Nephron progenitor cell (in vitro differentiated cells): ENCODE measurements around the gene EXOC1.
"Not testable (repeated sequence)": the region's sequence is repeated elsewhere in the genome, so short reads cannot be mapped to it uniquely, and the experiment has no call there.

ENCODE experiments used
- DNase-seq: peaks from one replicate; pipeline ENCODE4 v3.0.0; 2021
- H3K27ac Mint-ChIP-seq: 2 replicates; pipeline ENCODE4 v1.8.0; 2021; ENCODE audit warnings: mild to moderate bottlenecking, moderate library complexity, mixed read lengths
- H3K27me3 Mint-ChIP-seq: 2 replicates; pipeline ENCODE4 v1.8.0; 2021; ENCODE audit warnings: mild to moderate bottlenecking, low read depth, mixed read lengths; ENCODE audit not compliant: poor library complexity
- H3K36me3 Mint-ChIP-seq: 2 replicates; pipeline ENCODE4 v1.8.0; 2021; ENCODE audit warnings: low read depth, mixed read lengths
- H3K4me1 Mint-ChIP-seq: 2 replicates; pipeline ENCODE4 v1.8.0; 2021; ENCODE audit warnings: mixed read lengths
- H3K4me3 Mint-ChIP-seq: 2 replicates; pipeline ENCODE4 v1.8.0; 2021; ENCODE audit warnings: mild to moderate bottlenecking, moderate library complexity, mixed read lengths
- H3K9me3 Mint-ChIP-seq: 2 replicates; pipeline ENCODE4 v1.8.0; 2021; ENCODE audit warnings: mild to moderate bottlenecking, moderate library complexity, mixed read lengths
- CTCF ChIP-seq: fragments of 200-600 bp; sonication (generic); IDR thresholded peaks from 2 replicates; pipeline ENCODE4 v1.5.0; 2021; ENCODE audit warnings: antibody characterized with exemption

The EXOC1 gene

DNA sequence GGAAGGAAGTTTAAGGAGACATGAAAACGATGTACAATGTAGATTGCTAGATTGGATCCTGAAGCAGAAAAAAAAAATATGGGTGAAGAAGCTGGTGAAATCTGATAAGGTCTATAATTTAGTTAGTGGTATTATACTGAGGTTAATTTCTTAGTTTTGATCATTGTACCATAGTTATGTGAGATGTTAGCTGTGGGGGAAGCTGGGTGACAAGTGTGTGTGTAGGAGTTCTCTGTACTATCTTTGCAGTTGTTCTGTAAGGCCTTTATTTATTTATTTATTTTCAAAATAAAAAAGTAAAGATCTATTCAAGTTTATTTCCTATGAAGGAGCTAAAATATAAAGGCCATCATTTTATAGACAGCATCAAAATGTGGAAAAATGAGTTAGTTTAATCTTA, 12.5 kb upstream of the EXOC1 start:
- H3K27ac Mint-ChIP-seq, result no peak overlapping the region
- H3K36me3 Mint-ChIP-seq, result peaks cover 17% of the 10 kb centered on the region
- H3K27me3 Mint-ChIP-seq, result peaks cover 5% of the 10 kb centered on the region
- peaks cover 87% of the 10 kb centered on the region for H3K9me3 Mint-ChIP-seq
- no peak overlapping the region for H3K4me3 Mint-ChIP-seq
- no peak for DNase-seq
- TF ChIP-seq CTCF, result no peak
- H3K4me1 Mint-ChIP-seq, result peaks cover 6% of the 10 kb centered on the region

GRCh38 chr4:55841373-55842239, 11.8 kb upstream of the EXOC1 start:
- H3K4me3 Mint-ChIP-seq, result not testable (repeated sequence)

GRCh38 chr4:55842312-55842711, 11.1 kb upstream of the EXOC1 start:
- Mint-ChIP-seq H3K36me3 (peaks cover 17% of the 10 kb centered on the region), H3K4me3 (peak overlapping the region; percentile 20), H3K9me3 (peaks cover 79% of the 10 kb centered on the region)
- H3K4me1 Mint-ChIP-seq, DNase-seq, H3K27me3 Mint-ChIP-seq, H3K27ac Mint-ChIP-seq: not testable (repeated sequence)

More at GRCh38 chr4:55841373-55842239, 11.8 kb upstream of the EXOC1 start:
- not testable (repeated sequence) for H3K27me3 Mint-ChIP-seq, H3K4me1 Mint-ChIP-seq, H3K27ac Mint-ChIP-seq, DNase-seq
- Mint-ChIP-seq H3K36me3 (peaks cover 17% of the 10 kb centered on the region), H3K9me3 (peaks cover 82% of the 10 kb centered on the region)

GRCh38 chr4:55849724-55850123, 3.7 kb upstream of the EXOC1 start:
- H3K4me1 Mint-ChIP-seq, result no peaks in the 10 kb centered on the region
- H3K4me3 Mint-ChIP-seq, result no peak overlapping the region
- no peak for TF ChIP-seq CTCF
- H3K36me3 Mint-ChIP-seq, result peaks cover 5% of the 10 kb centered on the region
- no peak for DNase-seq
- H3K27ac Mint-ChIP-seq, result no peak overlapping the region
- H3K9me3 Mint-ChIP-seq, result peaks cover 25% of the 10 kb centered on the region
- peaks cover 17% of the 10 kb centered on the region for H3K27me3 Mint-ChIP-seq

DNA sequence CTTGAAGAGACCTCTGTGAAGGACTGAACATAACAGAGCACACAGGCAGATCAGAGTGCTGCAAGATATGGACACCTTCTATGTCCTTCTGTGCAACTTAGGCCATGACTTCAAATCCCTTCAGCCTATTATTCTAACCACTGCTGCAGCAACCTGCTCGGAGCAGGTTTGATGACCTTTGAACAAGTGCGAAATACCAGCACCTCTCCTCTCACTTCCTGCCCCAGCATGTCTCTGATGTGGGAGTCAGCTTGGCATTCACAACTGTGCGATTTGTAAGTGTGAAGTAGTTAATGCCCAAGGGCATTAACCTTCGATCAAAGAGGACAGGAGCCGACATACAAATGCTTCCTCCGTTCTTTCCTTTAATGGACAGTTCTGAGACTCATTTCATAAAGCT, 1.6 kb upstream of the EXOC1 start:
- Mint-ChIP-seq H3K9me3 (peaks cover 14% of the 10 kb centered on the region), H3K4me3 (no peak overlapping the region), H3K36me3 (peaks cover 5% of the 10 kb centered on the region), H3K27ac (no peak overlapping the region), H3K27me3 (peaks cover 17% of the 10 kb centered on the region), H3K4me1 (no peaks in the 10 kb centered on the region)
- no peak for DNase-seq
- no peak for TF ChIP-seq CTCF

GRCh38 chr4:55854129-55854528, 681 bp downstream of the EXOC1 start:
- Mint-ChIP-seq H3K4me3 (no peak overlapping the region), H3K36me3 (peaks cover 24% of the 10 kb centered on the region), H3K27ac (no peak overlapping the region), H3K9me3 (peaks cover 28% of the 10 kb centered on the region), H3K4me1 (no peaks in the 10 kb centered on the region), H3K27me3 (peaks cover 14% of the 10 kb centered on the region)
- DNase-seq, result no peak
- TF ChIP-seq CTCF, result no peak

DNA sequence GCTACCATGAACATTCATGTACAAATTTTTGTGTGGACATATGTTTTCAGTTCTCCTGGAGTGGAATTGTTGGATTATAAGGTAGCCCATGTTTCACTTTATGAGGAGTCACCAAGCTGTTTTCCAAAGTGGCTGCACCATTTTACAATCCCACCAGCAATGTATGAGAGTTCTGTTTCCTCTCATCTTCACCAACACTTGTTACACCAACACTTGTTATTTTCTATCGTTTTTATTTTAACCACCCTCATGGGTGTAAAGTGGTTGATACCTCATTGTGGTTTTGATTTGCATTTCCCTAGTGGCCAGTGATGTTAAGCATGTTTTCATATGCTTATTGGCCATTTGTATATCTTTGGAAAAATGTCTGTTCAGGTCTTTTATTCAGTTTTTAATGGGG, 4.1 kb downstream of the EXOC1 start:
- DNase-seq, result no peak
- H3K27ac Mint-ChIP-seq, result no peak overlapping the region

More for the DNA sequence above, 4.1 kb downstream of the EXOC1 start:
- Mint-ChIP-seq H3K36me3 (peaks cover 54% of the 10 kb centered on the region), H3K4me1 (peaks cover 4% of the 10 kb centered on the region), H3K4me3 (no peak overlapping the region), H3K9me3 (peaks cover 24% of the 10 kb centered on the region), H3K27me3 (peaks cover 4% of the 10 kb centered on the region)
- no peak for TF ChIP-seq CTCF
